Spleen (tissue), 7 donors: Measurements from ENCODE around the gene GLDC.

ENCODE experiments used
- CTCF ChIP-seq, 11 experiments: fragments of 200-600 bp in 7 of 11; fragments of 450-650 bp in 4 of 11; sonication (generic) in 4 of 11; IDR thresholded peaks in 8 of 11; conservative IDR thresholded peaks in 3 of 11; 1 replicate in 7 of 11; 2 replicates in 4 of 11; pipeline versions ENCODE4 v1.4.0 to v1.8.0; 2016 to 2021; ENCODE audit warnings: antibody characterized with exemption in 11 of 11, inconsistent platforms in 4 of 11, mild to moderate bottlenecking in 1 of 11
- POLR2AphosphoS5 ChIP-seq, 3 donors: sonication (generic); formaldehyde crosslinking; IDR thresholded peaks; one replicate each; pipeline ENCODE4 v1.5.1; 2017; ENCODE audit warnings: antibody characterized with exemption in 3 of 3
- donor health status: DM: no; HTN: no; CAD: no; lungs with moderate emphysema.
- donor health status: DM: no; HTN: no; CAD: no.
- donor health status: DM: no; HTN: no; CAD: no.

GRCh38 chr9:6489099-6489498 is 156.4 kb downstream of the GLDC start:
- TF ChIP-seq CTCF (IDR thresholded peaks at IDR 0.05 in 8 of 11, conservative IDR thresholded peaks at IDR 0.05 in 3 of 11), result no peak
- no peak for TF ChIP-seq POLR2AphosphoS5 (IDR thresholded peaks at IDR 0.05)
